T-cell (primary cell): ENCODE data around the gene MBNL2. TPM values are rescaled to one million over a fixed set of nuclear protein-coding genes. Genes with fewer than 3 reads are reported as not detected.

ENCODE experiments used
- ATAC-seq, 4 experiments: fragments of 200-7000 bp in 3 of 4; fragments of 150-1000 bp in 1 of 4; cut with Tn5 transposase; replicated peaks in 1 of 4; 1 replicate in 3 of 4; 2 replicates in 1 of 4; pipeline ENCODE4 v1.10.0; 2021; ENCODE audit warnings: moderate library complexity in 3 of 4, mild to moderate bottlenecking in 2 of 4, moderate number of reproducible peaks in 1 of 4
- CTCF ChIA-PET, 2 donors: fragments of 300-600 bp; sonication (Branson Sonifier 250); formaldehyde crosslinking; loops; one replicate each; lab custom pipeline; 2022; ENCODE audit warnings: antibody characterized with exemption in 2 of 2; lab: Charles Lee
- POLR2A ChIA-PET, 2 donors: fragments of 300-600 bp; sonication (Branson Sonifier 250); formaldehyde crosslinking; loops; one replicate each; lab custom pipeline; 2022; ENCODE audit warnings: antibody characterized with exemption in 2 of 2; lab: Charles Lee
- DNase-seq, 35 experiments: peaks; one replicate each; pipeline versions ENCODE4 v3.0.0 to v3.0.0-alpha.2; 2013 to 2023
- H3K27ac ChIP-seq: one replicate; pipeline ENCODE4 v1.5.1; 2013; ENCODE audit warnings: low read length
- H3K27me3 ChIP-seq, 2 experiments: replicated peaks in 1 of 2; 1 replicate in 1 of 2; 2 replicates in 1 of 2; pipeline versions ENCODE4 v1.6.1 to v1.7.0; 2013; ENCODE audit warnings: low read length in 1 of 2, mixed read lengths in 1 of 2; ENCODE audit not compliant: control insufficient read depth in 2 of 2, insufficient read depth in 2 of 2; ENCODE audit errors: extremely low read depth in 1 of 2
- H3K36me3 ChIP-seq, 2 donors: 1 replicate in 1 of 2; 2 replicates in 1 of 2; pipeline versions ENCODE4 v1.6.1 to v1.7.0; 2013; ENCODE audit warnings: low read length in 1 of 2; ENCODE audit not compliant: control insufficient read depth in 2 of 2, insufficient read depth in 1 of 2; ENCODE audit errors: extremely low read depth in 1 of 2
- H3K4me1 ChIP-seq, 2 experiments: 1 replicate in 1 of 2; 2 replicates in 1 of 2; pipeline versions ENCODE4 v1.6.1 to v1.7.0; 2013; ENCODE audit warnings: low read length in 2 of 2, mixed read lengths in 1 of 2; ENCODE audit not compliant: insufficient read depth in 2 of 2, control insufficient read depth in 1 of 2; ENCODE audit errors: extremely low read depth in 1 of 2
- H3K4me3 ChIP-seq, 2 donors: 1 replicate in 1 of 2; 2 replicates in 1 of 2; pipeline versions ENCODE4 v1.5.1 to v1.7.0; 2013; ENCODE audit warnings: mild to moderate bottlenecking in 2 of 2, low read length in 1 of 2, moderate library complexity in 1 of 2; ENCODE audit not compliant: control insufficient read depth in 1 of 2; ENCODE audit errors: extremely low read depth in 1 of 2
- H3K9me3 ChIP-seq: 2 replicates; pipeline ENCODE4 v1.7.0; 2013
- H3K27ac Mint-ChIP-seq, 2 donors: one replicate each; pipeline ENCODE4 v1.8.0; 2020 to 2021; ENCODE audit warnings: mild to moderate bottlenecking in 2 of 2, mixed read lengths in 2 of 2
- H3K27me3 Mint-ChIP-seq, 2 donors: one replicate each; pipeline ENCODE4 v1.8.0; 2021 to 2022; ENCODE audit warnings: mixed read lengths in 2 of 2
- H3K36me3 Mint-ChIP-seq: one replicate; pipeline ENCODE4 v1.8.0; 2021; ENCODE audit warnings: mixed read lengths
- H3K4me1 Mint-ChIP-seq, 3 donors: one replicate each; pipeline ENCODE4 v1.8.0; 2020 to 2022; ENCODE audit warnings: mixed read lengths in 3 of 3, mild to moderate bottlenecking in 1 of 3
- H3K4me3 Mint-ChIP-seq, 3 donors: one replicate each; pipeline ENCODE4 v1.8.0; 2020 to 2022; ENCODE audit warnings: mild to moderate bottlenecking in 3 of 3, mixed read lengths in 3 of 3, moderate library complexity in 3 of 3
- H3K9me3 Mint-ChIP-seq, 3 donors: one replicate each; pipeline ENCODE4 v1.8.0; 2020 to 2022; ENCODE audit warnings: mixed read lengths in 3 of 3
- WGBS: methylation state at CpG from one replicate; pipeline ENCODE4 v1.1.5; 2013; ENCODE audit warnings: missing lambda C conversion rate; ENCODE audit not compliant: insufficient coverage; 5-methylcytosine and 5-hydroxymethylcytosine counted together
- total RNA-seq, 35 experiments: library from RNA in 6 of 35; stranded (reverse) in 6 of 35; fragments of 120-200 nt in 1 of 35; gene quantifications; one replicate each; pipeline versions ENCODE4 v1.2.1 to v1.2.4 and lab custom pipeline; 2013 to 2026

MBNL2 gene
- total RNA-seq, 5 donors from 2014 or later (not counting 1 experiment from before 2014, with no cell fraction given), result 21.0 to 33.7 (median 28.5) TPM

DNA sequence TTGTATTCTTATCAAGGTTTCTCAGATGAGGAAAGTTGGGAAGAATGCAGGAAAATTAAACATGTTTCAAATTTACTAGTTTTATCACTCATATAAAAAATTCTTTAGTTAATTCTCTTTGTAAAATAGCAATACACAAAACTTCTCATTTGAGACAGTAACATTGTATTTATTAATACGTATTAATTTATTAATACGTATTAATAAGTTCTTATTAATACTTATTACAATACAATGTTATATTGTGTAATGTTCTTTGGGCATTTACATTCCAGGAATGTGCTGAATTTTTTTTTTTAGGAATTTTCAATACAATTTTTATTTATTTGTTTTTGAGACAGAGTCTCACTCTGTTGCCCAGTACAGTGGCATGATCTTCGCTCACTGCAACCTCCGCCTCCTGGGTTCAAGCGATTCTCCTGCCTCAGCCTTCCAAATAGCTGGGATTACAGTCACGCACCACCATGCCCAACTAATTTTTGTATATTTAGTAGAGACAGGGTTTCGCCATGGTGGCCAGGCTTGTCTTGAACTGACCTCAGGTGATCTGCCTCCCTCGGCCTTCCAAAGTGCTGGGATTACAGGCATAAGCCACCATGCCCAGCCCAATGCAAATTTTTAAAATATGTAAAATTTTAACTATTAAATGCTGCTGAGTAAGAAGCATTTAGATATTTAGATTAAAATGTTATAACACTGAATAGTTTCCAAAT lies 31.6 kb downstream of the MBNL2 start:
- Mint-ChIP-seq H3K36me3 (peaks cover 25% of the 10 kb centered on the region), H3K9me3 (no peaks in the 10 kb centered on the region), H3K27ac (no peak overlapping the region), H3K4me1 (peaks cover 41 to 69% (median 57%) of the 10 kb centered on the region in 3 donors), H3K4me3 (no peak overlapping the region), H3K27me3 (no peaks in the 10 kb centered on the region)
- POLR2A ChIA-PET, result no interaction called here
- Histone ChIP-seq H3K36me3 (peaks cover 0 to 5% of the 10 kb centered on the region in 2 donors), H3K4me1 (peaks cover 2 to 12% of the 10 kb centered on the region in 2 experiments), H3K9me3 (peaks cover 2% of the 10 kb centered on the region), H3K27me3 (no peaks in the 10 kb centered on the region), H3K4me3 (no peak overlapping the region), H3K27ac (no peak overlapping the region)
- 100% methylated on average over 1 of the region's 8 CpGs for WGBS
- DNase-seq (no peak), ATAC-seq (no peak)
- CTCF ChIA-PET, result interaction anchor here (0.6 kb wide), 2 partner anchors 17 to 42 kb away, joined by 3 to 4 read pairs; no protein-coding TSS in a partner anchor

GRCh38 chr13:97254816-97255215 lies 32.7 kb downstream of the MBNL2 start:
- H3K36me3 Mint-ChIP-seq, result peaks cover 30% of the 10 kb centered on the region
- ChIA-PET POLR2A (no interaction called here), CTCF (no interaction called here)
- H3K27ac Mint-ChIP-seq, result no peak overlapping the region
- DNase-seq (no peak), ATAC-seq (no peak)
- H3K36me3 ChIP-seq, result peaks cover 0 to 5% of the 10 kb centered on the region in 2 donors
- no peak overlapping the region for H3K4me3 ChIP-seq
- 100% methylated on average over 1 of the region's 2 CpGs for WGBS
- H3K4me3 Mint-ChIP-seq, result no peak overlapping the region
- no peaks in the 10 kb centered on the region for H3K27me3 ChIP-seq
- peaks cover 2 to 19% of the 10 kb centered on the region in 2 experiments for H3K4me1 ChIP-seq
- H3K9me3 Mint-ChIP-seq, result no peaks in the 10 kb centered on the region
- H3K27me3 Mint-ChIP-seq, result no peaks in the 10 kb centered on the region
- H3K27ac ChIP-seq, result no peak overlapping the region
- peaks cover 2% of the 10 kb centered on the region for H3K9me3 ChIP-seq
- H3K4me1 Mint-ChIP-seq, result peaks cover 50 to 71% (median 62%) of the 10 kb centered on the region in 3 donors

DNA sequence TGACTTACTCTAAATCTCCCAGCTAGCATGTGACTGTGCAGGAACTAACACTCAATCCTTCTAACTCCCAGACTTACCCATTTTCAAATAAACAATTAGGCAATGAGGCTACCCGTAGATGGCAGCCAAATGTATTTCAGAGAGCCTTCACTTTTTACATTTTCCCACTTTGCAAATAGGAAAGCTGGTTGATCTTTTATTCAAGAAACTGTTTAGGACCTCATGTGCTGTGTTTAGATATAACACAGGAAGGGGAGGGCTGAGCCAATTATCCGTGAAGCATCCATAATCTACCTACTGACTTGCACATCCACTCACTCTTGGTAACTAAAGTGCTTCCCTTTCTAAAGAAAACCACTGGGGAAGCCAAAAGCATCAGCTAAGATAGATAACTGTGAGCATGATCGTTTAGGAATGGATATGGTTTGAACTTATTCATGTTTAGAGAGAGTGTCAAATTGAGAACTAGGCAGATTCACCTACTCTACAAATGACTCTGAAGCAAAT lies 33.4 kb downstream of the MBNL2 start:
- Mint-ChIP-seq H3K4me1 (peaks cover 50 to 71% (median 62%) of the 10 kb centered on the region in 3 donors), H3K4me3 (no peak overlapping the region), H3K9me3 (no peaks in the 10 kb centered on the region), H3K27me3 (no peaks in the 10 kb centered on the region), H3K36me3 (peaks cover 30% of the 10 kb centered on the region), H3K27ac (no peak overlapping the region)
- Histone ChIP-seq H3K27ac (no peak overlapping the region), H3K9me3 (peaks cover 2% of the 10 kb centered on the region), H3K4me1 (peaks cover 0 to 25% of the 10 kb centered on the region in 2 experiments), H3K27me3 (no peaks in the 10 kb centered on the region), H3K36me3 (peaks cover 0 to 5% of the 10 kb centered on the region in 2 donors), H3K4me3 (no peak overlapping the region)
- ChIA-PET CTCF (no interaction called here), POLR2A (no interaction called here)
- WGBS, result no CpG with 5 or more reads among the region's 3 CpGs
- DNase-seq (no peak), ATAC-seq (no peak)

GRCh38 chr13:97256343-97256783 lies 34.2 kb downstream of the MBNL2 start:
- Mint-ChIP-seq H3K4me1 (peaks cover 56 to 71% (median 65%) of the 10 kb centered on the region in 3 donors), H3K27me3 (no peaks in the 10 kb centered on the region), H3K27ac (no peak overlapping the region), H3K4me3 (no peak overlapping the region), H3K36me3 (peaks cover 34% of the 10 kb centered on the region), H3K9me3 (no peaks in the 10 kb centered on the region)
- DNase-seq (no peak), ATAC-seq (no peak)
- H3K36me3 ChIP-seq, result peaks cover 0 to 5% of the 10 kb centered on the region in 2 donors
- WGBS, result 60% methylated on average over 1 of the region's 5 CpGs
- peaks cover 2% of the 10 kb centered on the region for H3K9me3 ChIP-seq
- H3K27ac ChIP-seq, result no peak overlapping the region
- no peak overlapping the region for H3K4me3 ChIP-seq
- H3K4me1 ChIP-seq, result peaks cover 0 to 33% of the 10 kb centered on the region in 2 experiments
- ChIA-PET CTCF (interaction anchor here (0.6 to 0.7 kb wide), 2 partner anchors 71 to 72 kb away, joined by 3 read pairs; no protein-coding TSS in a partner anchor), POLR2A (no interaction called here)
- no peaks in the 10 kb centered on the region for H3K27me3 ChIP-seq

- POLR2A ChIA-PET, result no interaction called here
- DNase-seq (no peak), ATAC-seq (no peak)
- Mint-ChIP-seq H3K9me3 (no peaks in the 10 kb centered on the region), H3K4me1 (peaks cover 65 to 78% (median 74%) of the 10 kb centered on the region in 3 donors), H3K27ac (peak overlapping the region in 1 of 2 donors; percentile 74), H3K27me3 (no peaks in the 10 kb centered on the region), H3K4me3 (peak overlapping the region in 1 of 3 donors; percentile 18), H3K36me3 (peaks cover 37% of the 10 kb centered on the region)
- Histone ChIP-seq H3K36me3 (peaks cover 0 to 5% of the 10 kb centered on the region in 2 donors), H3K4me1 (peaks cover 0 to 42% of the 10 kb centered on the region in 2 experiments), H3K4me3 (no peak overlapping the region), H3K27ac (no peak overlapping the region), H3K27me3 (no peaks in the 10 kb centered on the region), H3K9me3 (peaks cover 2% of the 10 kb centered on the region)
- CTCF ChIA-PET, result interaction anchor here (0.7 to 1.0 kb wide), 2 partner anchors 18 to 445 kb away, joined by 3 to 5 read pairs; no protein-coding TSS in a partner anchor
- WGBS, result 83% methylated on average over 3 of the region's 6 CpGs
These were observed 35.2 kb downstream of the MBNL2 start for GRCh38 chr13:97257228-97257755.
